Right ventricle myocardium superior (tissue), 1 donor: ENCODE data around the gene DPP4. TPM values are rescaled to one million over a fixed set of nuclear protein-coding genes. Genes with fewer than 3 reads are reported as not detected.

Source experiments
- ATAC-seq: fragments of 200-7000 bp; cut with Tn5 transposase; one replicate; pipeline ENCODE4 v1.9.1; 2020; ENCODE audit warnings: mild to moderate bottlenecking; ENCODE audit not compliant: poor library complexity
- DNase-seq: peaks from one replicate; pipeline ENCODE4 v3.0.0-alpha.2; 2020
- intact Hi-C: fragments of 100-400 bp; cut with DNase I; formaldehyde crosslinking; loops from one replicate; pipeline ENCODE4 v1.11.2; 2022
- total RNA-seq: library from RNA; stranded (reverse); fragmentation: NEBNext Ultra II Directional; extraction: Animal tissue kit (Norgen Biotek cat#: 25700); gene quantifications from one replicate; pipeline ENCODE4 v1.2.1, GENCODE V29; 2021
- donor health status: DM: no; HTN: yes; CAD: no; lungs with severe emphysema.

The DPP4 gene
- total RNA-seq, 1 donor from 2014 or later, result 3.8 TPM

GRCh38 chr2:162091325-162092007 is 17.5 kb upstream of the DPP4 start:
- intact Hi-C loops, result no loop called here
- DNase-seq, result no peak
- no peak for ATAC-seq

DNA sequence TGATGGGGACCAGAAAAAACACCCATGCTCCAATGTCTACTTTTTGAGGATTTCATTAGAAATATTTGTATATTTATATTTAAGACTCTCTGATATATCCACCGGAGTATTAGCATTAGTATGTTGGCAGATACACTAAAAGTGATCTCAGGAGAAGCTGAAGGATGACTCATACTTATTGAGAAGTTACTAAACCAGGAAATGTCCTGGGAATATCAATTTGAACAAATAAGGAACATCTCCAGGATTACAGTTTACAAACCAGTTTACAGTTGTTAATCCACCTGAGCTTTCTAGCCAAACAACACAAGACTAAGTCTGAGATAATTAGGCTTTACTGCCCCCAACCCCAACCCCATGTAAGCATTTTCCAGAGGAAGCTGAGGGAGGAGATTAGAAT is 16.1 kb upstream of the DPP4 start:
- intact Hi-C loops, result no loop called here
- DNase-seq, result no peak
- no peak for ATAC-seq

GRCh38 chr2:162086904-162087303 is 12.9 kb upstream of the DPP4 start:
- DNase-seq (no peak), ATAC-seq (no peak)
- intact Hi-C loops, result no loop called here

DNA sequence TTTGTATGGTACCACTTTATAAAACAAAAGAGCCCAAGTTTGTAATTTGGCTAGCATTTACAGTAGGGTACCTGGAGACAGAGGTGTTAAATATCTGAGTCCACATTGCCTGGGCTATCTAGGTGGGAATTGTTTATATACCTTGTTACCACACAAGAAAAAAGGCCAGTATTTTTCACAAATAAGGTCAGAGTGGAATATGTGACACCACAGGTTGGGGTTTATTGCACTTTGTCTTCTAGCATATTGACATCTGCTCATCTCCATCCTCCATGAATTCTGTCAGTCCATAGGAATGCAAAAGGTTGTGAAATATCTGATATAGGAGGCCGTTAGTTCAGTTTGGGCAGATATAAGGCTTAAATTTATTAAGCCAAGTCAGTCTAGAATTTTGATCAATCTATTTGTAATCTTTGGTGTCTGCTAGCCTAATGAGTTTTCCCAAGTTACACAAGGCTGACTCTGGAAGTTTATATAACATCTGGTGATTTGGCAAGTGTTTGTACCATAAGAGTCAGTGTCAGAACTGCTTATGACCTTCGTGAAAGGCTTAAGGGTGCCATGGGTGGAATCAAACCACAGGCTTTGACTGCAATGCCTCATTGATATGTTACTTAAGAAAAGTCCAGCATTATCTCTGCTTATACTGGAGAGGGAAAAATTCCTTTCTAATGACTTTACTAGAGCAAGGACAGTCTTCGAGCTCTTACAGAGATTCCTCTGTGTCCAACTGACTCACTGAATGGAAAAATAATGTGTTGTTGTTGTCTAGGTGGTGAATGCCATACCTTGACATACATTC is 11.3 kb upstream of the DPP4 start:
- DNase-seq (no peak), ATAC-seq (no peak)
- intact Hi-C loops, result no loop called here

- ATAC-seq (no peak), DNase-seq (no peak)
- intact Hi-C loops, result no loop called here
These were observed 10.5 kb upstream of the DPP4 start for GRCh38 chr2:162084536-162084935.

- intact Hi-C loops, result no loop called here
- DNase-seq (no peak), ATAC-seq (no peak)
These were observed 8.7 kb upstream of the DPP4 start for GRCh38 chr2:162082681-162083080.

DNA sequence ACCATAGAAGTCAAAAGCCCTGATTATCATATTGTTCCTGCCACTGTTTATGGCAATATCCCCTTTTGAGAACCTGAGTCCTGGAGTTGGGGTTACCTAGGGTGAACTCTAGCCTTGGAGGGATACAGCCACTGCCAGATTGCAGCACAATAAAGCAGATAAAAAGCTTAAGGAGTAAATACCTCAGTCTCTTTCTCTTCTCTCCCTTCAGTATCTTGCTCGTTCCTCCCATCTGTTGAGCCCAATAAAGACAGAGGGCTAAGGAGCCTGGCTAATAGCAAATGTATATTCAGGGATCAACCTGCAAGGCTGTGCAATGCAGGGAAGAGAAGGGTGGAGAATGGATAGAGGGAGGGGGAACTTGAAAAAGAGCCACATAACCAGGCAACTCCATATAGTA is 8.0 kb upstream of the DPP4 start:
- intact Hi-C loops, result no loop called here
- ATAC-seq, result no peak
- no peak for DNase-seq

GRCh38 chr2:162079514-162079913 is 5.5 kb upstream of the DPP4 start:
- ATAC-seq, result no peak
- intact Hi-C loops, result no loop called here
- no peak for DNase-seq

DNA sequence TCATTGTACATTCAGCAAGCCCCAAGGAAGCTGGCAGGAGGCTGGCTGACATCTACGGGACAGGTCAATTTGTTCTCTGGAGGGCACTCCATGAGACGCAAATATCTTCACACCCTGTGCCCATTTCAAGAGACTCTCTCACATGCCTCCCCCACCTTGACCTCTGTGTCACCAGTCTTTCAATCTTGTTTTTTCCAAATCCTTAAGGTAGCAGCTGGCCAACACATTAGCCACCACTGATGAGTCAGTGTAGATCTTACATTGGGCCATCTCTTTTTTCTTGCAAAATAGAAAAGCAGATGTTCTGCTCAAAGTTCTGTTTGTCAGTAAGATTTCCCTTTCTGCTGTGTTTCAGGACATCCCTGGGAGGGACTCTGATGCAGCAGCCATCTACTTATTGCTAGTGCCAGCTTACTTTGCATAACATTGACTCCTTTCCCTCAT is 1.7 kb upstream of the DPP4 start:
- ATAC-seq (peak; percentile 11), DNase-seq (no peak)
- intact Hi-C loops, result no loop called here

DNA sequence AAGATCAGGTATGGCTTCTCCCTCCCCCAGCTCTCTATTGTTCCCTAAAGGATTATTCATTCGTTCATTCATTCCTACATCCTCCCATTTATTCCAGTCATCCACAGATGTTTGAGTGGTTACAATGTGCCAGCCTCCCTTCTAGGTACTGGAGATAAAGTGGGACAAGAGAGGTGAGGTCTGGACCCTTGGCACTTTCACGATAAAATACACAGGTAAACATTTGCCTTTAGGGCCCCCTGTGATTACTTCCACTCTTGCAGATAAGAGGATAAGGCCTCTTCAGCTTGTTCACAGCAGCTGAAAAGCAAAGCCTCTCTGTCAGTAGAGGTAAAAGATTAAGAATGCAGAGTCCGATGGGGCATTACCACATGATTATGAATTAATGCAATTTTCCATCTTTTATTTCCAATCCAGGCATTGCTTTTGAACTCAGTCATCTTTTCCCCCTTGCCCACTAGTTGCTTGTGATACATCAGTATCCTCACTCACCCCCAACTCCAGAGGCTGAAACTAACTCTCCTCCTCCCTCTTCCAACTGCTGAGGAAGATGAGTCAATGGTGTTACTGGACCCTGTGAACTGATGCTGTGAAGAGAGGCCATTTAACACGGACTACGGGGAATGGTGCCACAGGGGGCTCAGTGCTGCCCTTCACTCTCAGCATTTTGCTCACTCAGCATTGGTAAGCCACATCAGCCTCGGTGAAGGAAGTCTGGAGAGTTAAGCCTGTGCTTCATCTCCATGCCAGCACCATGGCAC is 1.1 kb upstream of the DPP4 start:
- DNase-seq (no peak), ATAC-seq (no peak)
- intact Hi-C loops, result no loop called here

DNA sequence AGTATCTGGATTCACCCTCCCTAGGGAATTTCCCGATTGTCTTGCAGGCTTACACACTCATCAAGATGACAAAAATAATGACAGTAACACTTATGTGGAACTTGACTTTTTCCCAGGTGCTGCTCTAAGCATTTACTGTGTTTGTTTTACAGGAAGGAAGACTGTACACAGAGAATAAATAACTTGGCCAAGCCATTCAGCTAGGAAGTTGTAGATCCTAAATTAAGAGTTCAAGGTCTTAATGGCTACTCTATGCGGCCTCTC is 549 bp upstream of the DPP4 start:
- intact Hi-C loops, result no loop called here
- DNase-seq (no peak), ATAC-seq (no peak)

GRCh38 chr2:162072976-162073887 is 783 bp downstream of the DPP4 start:
- DNase-seq (no peak), ATAC-seq (peak; percentile 56)
- intact Hi-C loops, result no loop called here

DNA sequence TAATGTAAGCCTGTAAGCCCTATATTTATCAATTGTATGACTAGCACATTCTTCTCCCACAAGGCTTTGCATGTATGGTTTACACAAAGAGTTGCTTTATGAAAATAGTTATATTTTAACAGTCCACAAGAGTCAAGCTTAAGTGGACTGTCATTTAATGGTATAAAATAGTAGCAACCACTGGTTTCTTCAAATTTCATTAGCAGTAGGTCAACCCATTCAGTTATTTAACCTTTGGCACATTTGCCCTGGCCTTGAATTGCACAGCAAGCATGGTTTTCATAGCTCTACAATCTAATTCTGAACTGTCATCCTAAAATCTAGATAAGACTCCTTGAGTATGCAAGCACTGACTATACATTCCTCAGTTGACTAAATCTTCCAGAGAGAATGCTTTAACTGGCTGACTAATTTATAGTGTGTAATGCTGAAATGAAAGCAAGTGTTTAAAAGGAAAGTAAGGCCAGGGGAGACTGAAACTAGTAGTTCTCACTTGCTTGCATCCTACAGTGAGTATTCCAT is 1.8 kb downstream of the DPP4 start:
- ATAC-seq, result no peak
- no peak for DNase-seq
- intact Hi-C loops, result no loop called here

- intact Hi-C loops, result no loop called here
These were observed 3.0 kb downstream of the DPP4 start for GRCh38 chr2:162071001-162071400.

GRCh38 chr2:162070228-162070936 is 3.6 kb downstream of the DPP4 start:
- intact Hi-C loops, result no loop called here
- ATAC-seq, result no peak

More at GRCh38 chr2:162071001-162071400, 3.0 kb downstream of the DPP4 start:
- no peak for DNase-seq
- no peak for ATAC-seq

DNA sequence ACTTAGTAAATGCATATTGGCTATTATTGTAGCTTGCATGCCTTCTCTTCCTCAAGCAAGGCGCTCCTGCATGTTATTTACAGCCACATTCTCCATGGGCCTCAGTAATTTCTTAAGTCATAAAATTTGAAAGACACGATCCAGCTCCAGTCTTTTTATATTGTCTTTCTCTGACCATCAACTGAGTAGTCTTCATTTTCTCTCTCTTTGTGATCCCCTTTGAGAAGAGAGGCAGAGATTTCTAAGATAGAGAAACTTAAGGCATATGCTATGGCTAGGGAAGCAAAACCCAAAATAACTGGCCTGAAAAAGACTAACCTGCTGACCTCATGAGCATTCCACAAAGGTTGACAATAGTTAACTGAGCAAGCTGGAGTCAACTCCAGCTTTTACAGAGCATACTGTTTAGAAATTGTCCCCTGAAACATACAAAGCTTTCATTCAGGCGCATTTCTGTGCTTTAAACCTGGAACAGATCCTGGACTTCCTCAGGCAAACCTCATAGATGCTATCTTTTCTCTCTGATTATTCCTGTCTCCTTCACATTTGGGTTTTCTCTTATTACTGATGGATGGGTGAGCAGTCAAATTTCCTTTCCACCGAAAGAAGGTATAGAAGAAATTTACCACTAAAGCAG is 4.6 kb downstream of the DPP4 start:
- DNase-seq, result no peak
- no peak for ATAC-seq
- intact Hi-C loops, result no loop called here

More at GRCh38 chr2:162070228-162070936, 3.6 kb downstream of the DPP4 start:
- DNase-seq, result no peak

GRCh38 chr2:162067596-162067995 is 6.4 kb downstream of the DPP4 start:
- ATAC-seq, result no peak

DNA sequence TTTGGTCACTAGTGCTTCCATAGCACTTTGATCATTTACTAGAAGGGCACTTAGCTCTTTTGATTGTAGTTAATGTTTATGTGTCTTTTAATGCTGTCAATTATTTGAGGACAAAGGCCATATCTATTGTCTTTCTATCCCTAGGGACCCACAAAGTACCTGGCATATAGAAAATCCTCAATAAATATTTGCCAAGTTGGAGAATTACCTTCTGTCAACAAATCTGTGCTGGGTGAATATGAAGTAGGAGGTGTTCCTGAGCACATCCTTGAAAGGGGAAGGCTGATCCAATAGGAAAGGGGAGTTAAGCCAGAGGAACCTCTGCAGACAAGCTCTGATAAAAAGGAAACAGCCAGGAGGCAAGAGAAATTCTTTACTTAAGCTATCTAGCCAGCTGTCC is 8.2 kb downstream of the DPP4 start:
- DNase-seq, result no peak
- no peak for ATAC-seq
- intact Hi-C loops, result no loop called here

More at GRCh38 chr2:162067596-162067995, 6.4 kb downstream of the DPP4 start:
- no peak for DNase-seq
- intact Hi-C loops, result no loop called here
